Measurements from ENCODE around the gene PSD4. TPM values are rescaled to one million over a fixed set of nuclear protein-coding genes. Genes with fewer than 3 reads are reported as not detected.
"Not testable (repeated sequence)": the region's sequence is repeated elsewhere in the genome, so short reads cannot be mapped to it uniquely, and the experiment has no call there.

PSD4 gene
- total RNA-seq, 2 experiments from 2014 or later, result 96.5 to 101 TPM

GRCh38 chr2:113234721-113235346, 61.1 kb downstream of the PSD4 start:
- H3K27ac Mint-ChIP-seq, result peak overlapping the region; percentile 88
- no peaks in the 10 kb centered on the region for H3K27me3 Mint-ChIP-seq
- no peaks in the 10 kb centered on the region for H3K9me3 ChIP-seq (ENCODE audit: control insufficient read depth in 1 of 2, insufficient read depth in 1 of 2, low read length in 2 of 2)
- H3K27me3 ChIP-seq (ENCODE audit: control insufficient read depth in 1 of 2, insufficient read depth in 2 of 2, low read length in 2 of 2), result no peaks in the 10 kb centered on the region
- no peaks in the 10 kb centered on the region for H3K36me3 ChIP-seq (ENCODE audit: insufficient read depth, low read length)
- ChIA-PET POLR2A (interaction anchor here (0.7 to 1.6 kb wide), 3 partner anchors 12 to 61 kb away, joined by 3 to 6 read pairs (median 3); partner anchors contain the start of gene PSD4), CTCF (no interaction called here)
- intact Hi-C loops (cut with DNase I, micrococcal nuclease), result no loop called here
- H3K4me1 ChIP-seq (ENCODE audit: insufficient read depth, low read length), result peaks cover 17% of the 10 kb centered on the region
- peaks cover 13% of the 10 kb centered on the region for H3K4me1 Mint-ChIP-seq (ENCODE audit: low read depth)
- no peaks in the 10 kb centered on the region for H3K9me3 Mint-ChIP-seq
- DNase-seq (no peak), ATAC-seq (ENCODE audit: poor library complexity) (no peak)
- peak overlapping the region; percentile 58 for H3K4me3 ChIP-seq (ENCODE audit: low read length)
- peaks cover 5% of the 10 kb centered on the region for H3K36me3 Mint-ChIP-seq (ENCODE audit: low read depth)
- H3K4me3 Mint-ChIP-seq, result peak overlapping the region; percentile 96
- no peak for TF ChIP-seq CTCF (IDR thresholded peaks at IDR 0.05)
- H3K27ac ChIP-seq (ENCODE audit: low read depth in 1 of 2, low read length in 2 of 2), result no peak overlapping the region

GRCh38 chr2:113235347-113236226, 61.8 kb downstream of the PSD4 start:
- H3K36me3 Mint-ChIP-seq (ENCODE audit: low read depth); H3K9me3 Mint-ChIP-seq; H3K27me3 Mint-ChIP-seq; CTCF ChIA-PET; H3K27me3 ChIP-seq (ENCODE audit: control insufficient read depth in 1 of 2, insufficient read depth in 2 of 2, low read length in 2 of 2); H3K36me3 ChIP-seq (ENCODE audit: insufficient read depth, low read length); intact Hi-C loops (cut with DNase I, micrococcal nuclease); H3K9me3 ChIP-seq (ENCODE audit: control insufficient read depth in 1 of 2, insufficient read depth in 1 of 2, low read length in 2 of 2): not testable (repeated sequence)
- ATAC-seq (ENCODE audit: poor library complexity) (peak; percentile 84), DNase-seq (peak in 12 of 14 experiments; percentile 10 to 85 (median 40))
- H3K27ac ChIP-seq (ENCODE audit: low read depth in 1 of 2, low read length in 2 of 2), result peak overlapping the region in 1 of 2 donors; percentile 50
- Mint-ChIP-seq H3K4me1 (ENCODE audit: low read depth) (peaks cover 13% of the 10 kb centered on the region), H3K4me3 (peak overlapping the region; percentile 96), H3K27ac (peak overlapping the region; percentile 88)
- H3K4me3 ChIP-seq (ENCODE audit: low read length), result peak overlapping the region; percentile 58
- POLR2A ChIA-PET, result interaction anchor here (0.7 to 1.6 kb wide), 3 partner anchors 11 to 62 kb away, joined by 3 to 6 read pairs (median 3); partner anchors contain the start of gene PSD4
- H3K4me1 ChIP-seq (ENCODE audit: insufficient read depth, low read length), result peaks cover 17% of the 10 kb centered on the region

GRCh38 chr2:113236367-113237159, 62.8 kb downstream of the PSD4 start:
- H3K36me3 ChIP-seq (ENCODE audit: insufficient read depth, low read length), result no peaks in the 10 kb centered on the region
- H3K27ac ChIP-seq (ENCODE audit: low read depth in 1 of 2, low read length in 2 of 2), result no peak overlapping the region
- no peak overlapping the region for H3K4me3 ChIP-seq (ENCODE audit: low read length)
- intact Hi-C loops (cut with DNase I, micrococcal nuclease), result no loop called here
- peaks cover 17% of the 10 kb centered on the region for H3K4me1 ChIP-seq (ENCODE audit: insufficient read depth, low read length)
- H3K4me3 Mint-ChIP-seq, result peak overlapping the region; percentile 74
- H3K36me3 Mint-ChIP-seq (ENCODE audit: low read depth), result peaks cover 5% of the 10 kb centered on the region
- DNase-seq (no peak), ATAC-seq (ENCODE audit: poor library complexity) (no peak)
- peaks cover 13% of the 10 kb centered on the region for H3K4me1 Mint-ChIP-seq (ENCODE audit: low read depth)
- ChIA-PET CTCF (interaction anchor here (2.4 kb wide), 1 partner anchor 13 kb away, joined by 8 read pairs; no protein-coding TSS in a partner anchor), POLR2A (no interaction called here)
- H3K27me3 ChIP-seq (ENCODE audit: control insufficient read depth in 1 of 2, insufficient read depth in 2 of 2, low read length in 2 of 2), result no peaks in the 10 kb centered on the region
- H3K27me3 Mint-ChIP-seq, result no peaks in the 10 kb centered on the region
- no peak for TF ChIP-seq CTCF (IDR thresholded peaks at IDR 0.05)
- H3K9me3 Mint-ChIP-seq, result no peaks in the 10 kb centered on the region
- peak overlapping the region; percentile 36 for H3K27ac Mint-ChIP-seq
- no peaks in the 10 kb centered on the region for H3K9me3 ChIP-seq (ENCODE audit: control insufficient read depth in 1 of 2, insufficient read depth in 1 of 2, low read length in 2 of 2)

Measured in CD4-positive, alpha-beta T cell (primary cell).